OCI-LY1 (cell line): Measurements from ENCODE around the gene ARID5B.

ENCODE experiments used
- EZH2 ChIP-seq: fragments of 200-600 bp; sonication (generic), shearing (Covaris generic); IDR thresholded peaks from 2 replicates; pipeline ENCODE4 v1.8.0; 2017; ENCODE audit warnings: borderline replicate concordance, mixed run types, mild to moderate bottlenecking, antibody characterized with exemption, low read length, moderate library complexity, mixed read lengths
- TF ChIP-seq, protein P1 (sequence below): fragments of 200-600 bp; sonication (generic), shearing (Covaris generic); IDR thresholded peaks from 2 replicates; pipeline ENCODE4 v1.5.1; 2017; ENCODE audit warnings: mild to moderate bottlenecking, antibody characterized with exemption, low read length, moderate library complexity, mixed read lengths

DNA sequence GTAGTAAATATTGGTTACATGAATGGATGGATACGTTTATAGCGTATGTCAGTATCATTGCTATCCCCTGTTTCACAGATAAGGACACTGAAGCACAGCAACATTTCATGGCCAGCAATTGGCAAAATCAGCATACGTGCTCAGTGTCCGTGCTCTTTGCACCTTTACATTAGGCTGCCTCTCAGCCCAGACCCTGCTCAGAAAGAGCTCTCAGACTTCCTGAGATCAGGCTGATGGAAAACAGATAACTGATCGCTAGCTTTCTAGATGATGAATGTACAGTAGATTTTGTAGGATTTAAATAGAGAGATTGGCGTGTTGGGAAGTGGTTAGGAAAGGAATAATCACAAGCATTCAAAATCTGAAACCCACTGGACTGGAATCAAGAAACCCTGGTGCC is 106.7 kb downstream of the ARID5B start:
- TF ChIP-seq, protein P1, sequence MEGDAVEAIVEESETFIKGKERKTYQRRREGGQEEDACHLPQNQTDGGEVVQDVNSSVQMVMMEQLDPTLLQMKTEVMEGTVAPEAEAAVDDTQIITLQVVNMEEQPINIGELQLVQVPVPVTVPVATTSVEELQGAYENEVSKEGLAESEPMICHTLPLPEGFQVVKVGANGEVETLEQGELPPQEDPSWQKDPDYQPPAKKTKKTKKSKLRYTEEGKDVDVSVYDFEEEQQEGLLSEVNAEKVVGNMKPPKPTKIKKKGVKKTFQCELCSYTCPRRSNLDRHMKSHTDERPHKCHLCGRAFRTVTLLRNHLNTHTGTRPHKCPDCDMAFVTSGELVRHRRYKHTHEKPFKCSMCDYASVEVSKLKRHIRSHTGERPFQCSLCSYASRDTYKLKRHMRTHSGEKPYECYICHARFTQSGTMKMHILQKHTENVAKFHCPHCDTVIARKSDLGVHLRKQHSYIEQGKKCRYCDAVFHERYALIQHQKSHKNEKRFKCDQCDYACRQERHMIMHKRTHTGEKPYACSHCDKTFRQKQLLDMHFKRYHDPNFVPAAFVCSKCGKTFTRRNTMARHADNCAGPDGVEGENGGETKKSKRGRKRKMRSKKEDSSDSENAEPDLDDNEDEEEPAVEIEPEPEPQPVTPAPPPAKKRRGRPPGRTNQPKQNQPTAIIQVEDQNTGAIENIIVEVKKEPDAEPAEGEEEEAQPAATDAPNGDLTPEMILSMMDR = no peak
- TF ChIP-seq EZH2 = no peak
